Stimulated activated CD4-positive, alpha-beta T cell treated with anti-CD3 and anti-CD28 coated beads, Interleukin-2, amount 100 ng/mL, for 24 hours (primary cell): ENCODE measurements around the gene RTN4R.

Experiments used
- DNase-seq, 2 donors: peaks; one replicate each; pipeline ENCODE4 v3.0.0-alpha.2; 2020

RTN4R gene

DNA sequence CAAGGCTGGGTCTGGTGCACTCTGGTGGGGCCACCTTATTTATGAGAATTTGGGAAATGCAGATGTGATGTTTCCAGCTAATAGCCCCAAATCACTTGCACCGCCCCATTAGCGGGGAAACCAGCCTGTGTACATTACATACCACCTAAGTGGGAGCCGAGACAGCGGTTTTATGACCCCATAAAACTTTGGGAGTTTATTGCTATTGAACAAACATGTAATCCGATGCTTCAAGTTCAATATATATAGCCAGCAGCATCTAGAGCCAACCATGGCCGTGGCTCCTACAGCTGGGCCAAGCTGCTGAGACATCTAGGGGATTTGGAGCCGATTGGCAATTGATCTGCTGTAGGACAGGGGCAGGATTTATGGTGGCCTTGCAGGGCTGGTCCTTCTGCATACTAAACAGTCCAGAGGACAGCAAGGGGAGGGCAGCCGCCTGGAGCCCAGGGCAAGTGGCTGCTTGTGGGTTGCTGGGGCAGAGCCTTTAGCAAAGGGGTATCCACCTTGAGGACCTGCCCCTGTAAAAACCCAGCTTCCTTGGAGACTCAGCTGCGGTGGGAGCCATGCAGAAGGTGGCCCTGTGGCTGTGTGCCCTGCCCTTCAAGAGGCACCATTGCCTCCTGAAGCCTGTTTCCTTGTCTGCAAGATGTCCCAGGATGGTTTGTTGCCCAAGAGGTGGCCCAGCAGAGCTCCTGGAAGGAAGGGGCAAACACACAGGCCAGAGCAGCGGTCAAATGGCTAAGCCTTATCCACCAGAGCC lies 69.4 kb downstream of the RTN4R start:
- DNase-seq: no peak

DNA sequence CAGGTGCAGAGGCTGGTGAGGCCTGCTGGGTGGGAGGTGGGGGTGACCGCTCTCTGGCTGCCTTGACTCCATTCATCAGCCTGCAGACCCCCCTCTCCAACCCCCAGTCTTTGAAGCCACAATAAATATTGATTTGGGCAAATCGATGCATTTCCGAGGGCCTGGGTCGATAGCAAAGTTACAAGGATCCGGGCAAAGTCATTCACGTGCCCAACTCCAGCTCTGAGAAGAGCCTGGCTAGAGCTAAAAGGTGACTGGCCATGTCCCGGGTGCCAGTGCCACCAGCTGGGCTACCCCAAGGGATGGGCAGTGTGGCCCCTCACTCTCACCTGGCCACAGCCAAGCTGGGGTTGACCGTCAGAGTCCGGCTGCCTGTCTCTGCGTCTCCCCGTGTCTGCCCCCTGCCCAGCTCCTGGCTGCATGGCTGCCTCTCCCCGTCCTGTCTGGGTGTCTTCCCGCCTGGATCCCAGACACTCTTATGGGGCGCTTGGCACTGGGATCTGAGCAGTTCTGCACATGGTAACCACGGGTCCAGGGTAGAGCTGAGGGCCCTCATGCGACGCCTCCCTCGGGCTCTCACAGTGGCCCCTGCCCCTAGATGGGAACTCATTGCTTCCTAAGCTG lies 70.6 kb downstream of the RTN4R start:
- DNase-seq: no peak

DNA sequence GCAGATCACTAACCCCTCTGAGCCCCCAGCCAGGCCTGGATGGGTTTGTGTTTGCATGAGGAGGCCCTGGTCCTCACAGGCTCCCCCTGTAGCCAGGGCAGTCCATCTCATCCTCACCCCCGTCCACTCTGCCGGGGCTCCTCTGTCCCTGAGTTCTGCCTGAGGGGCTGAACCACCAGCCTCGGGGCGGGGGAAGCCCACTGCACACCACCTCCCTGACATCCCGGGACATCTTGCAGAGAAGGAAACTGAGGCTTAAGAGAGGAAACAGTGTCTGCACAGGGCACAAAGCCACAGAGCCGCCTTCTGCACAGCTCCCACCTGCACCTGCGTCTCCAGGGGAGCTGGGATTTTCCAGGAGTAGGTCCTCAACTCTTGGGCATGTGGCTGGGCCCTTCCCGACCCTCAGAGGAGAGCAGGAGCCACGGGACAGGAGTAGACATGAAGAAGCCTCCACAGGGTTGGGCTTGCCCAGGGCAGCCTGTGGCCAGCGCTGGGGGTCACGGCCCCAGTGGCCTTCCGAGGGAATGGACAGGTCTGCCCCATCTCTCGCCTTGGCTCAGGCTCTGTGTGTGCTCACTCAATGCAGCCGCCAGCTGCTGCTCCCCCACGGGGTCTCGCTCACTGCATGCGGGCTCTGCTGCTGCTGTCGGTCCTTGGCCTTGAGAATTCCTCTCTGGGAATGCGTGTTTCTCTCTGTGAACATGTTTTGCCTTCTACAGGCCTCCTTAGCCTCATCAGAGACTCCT lies 71.8 kb downstream of the RTN4R start:
- no peak for DNase-seq

DNA sequence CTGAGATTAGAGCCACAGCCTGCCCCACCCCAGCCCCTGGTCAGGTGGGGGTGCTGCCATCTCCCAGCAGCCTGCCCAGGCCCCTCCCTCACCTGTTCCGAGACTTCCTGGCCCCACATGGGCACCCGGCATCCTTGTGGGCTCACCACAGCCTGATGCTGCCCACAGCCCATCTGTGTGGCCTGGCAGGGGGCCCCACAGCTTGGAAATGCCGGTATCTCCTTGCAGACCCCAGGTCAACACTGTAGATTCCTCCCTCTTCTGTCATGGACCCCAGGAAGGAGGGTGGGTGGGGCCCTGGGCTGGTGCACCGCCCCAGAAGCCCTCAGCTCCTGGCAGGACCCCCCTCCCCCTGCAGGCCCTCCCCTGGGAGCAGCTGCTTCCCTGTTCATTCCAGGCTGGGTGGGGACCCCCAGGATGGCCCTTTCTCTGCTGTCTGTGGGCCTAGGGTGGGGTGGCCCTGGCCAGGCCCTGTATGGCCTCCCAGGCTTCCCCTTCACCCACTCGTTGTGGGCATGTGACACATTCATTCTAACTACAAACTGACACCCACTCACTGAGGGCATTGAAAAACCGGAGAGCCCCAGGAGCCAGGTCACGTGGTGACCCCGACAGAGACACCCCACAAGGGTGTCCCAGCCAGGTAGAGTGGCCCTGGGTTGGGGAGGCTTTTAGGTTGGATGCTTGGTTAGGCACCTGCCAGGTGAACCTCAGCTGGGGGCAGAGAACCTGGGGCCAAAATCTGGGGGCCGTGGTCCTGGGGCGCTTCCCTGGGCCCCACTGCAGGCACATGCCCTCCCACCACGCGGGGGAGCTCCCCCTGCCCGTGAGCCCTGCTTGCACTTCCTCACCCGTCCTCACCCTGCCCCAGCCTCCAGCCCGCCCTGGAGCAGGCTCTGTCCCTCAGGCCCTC lies 73.2 kb downstream of the RTN4R start:
- DNase-seq: no peak

DNA sequence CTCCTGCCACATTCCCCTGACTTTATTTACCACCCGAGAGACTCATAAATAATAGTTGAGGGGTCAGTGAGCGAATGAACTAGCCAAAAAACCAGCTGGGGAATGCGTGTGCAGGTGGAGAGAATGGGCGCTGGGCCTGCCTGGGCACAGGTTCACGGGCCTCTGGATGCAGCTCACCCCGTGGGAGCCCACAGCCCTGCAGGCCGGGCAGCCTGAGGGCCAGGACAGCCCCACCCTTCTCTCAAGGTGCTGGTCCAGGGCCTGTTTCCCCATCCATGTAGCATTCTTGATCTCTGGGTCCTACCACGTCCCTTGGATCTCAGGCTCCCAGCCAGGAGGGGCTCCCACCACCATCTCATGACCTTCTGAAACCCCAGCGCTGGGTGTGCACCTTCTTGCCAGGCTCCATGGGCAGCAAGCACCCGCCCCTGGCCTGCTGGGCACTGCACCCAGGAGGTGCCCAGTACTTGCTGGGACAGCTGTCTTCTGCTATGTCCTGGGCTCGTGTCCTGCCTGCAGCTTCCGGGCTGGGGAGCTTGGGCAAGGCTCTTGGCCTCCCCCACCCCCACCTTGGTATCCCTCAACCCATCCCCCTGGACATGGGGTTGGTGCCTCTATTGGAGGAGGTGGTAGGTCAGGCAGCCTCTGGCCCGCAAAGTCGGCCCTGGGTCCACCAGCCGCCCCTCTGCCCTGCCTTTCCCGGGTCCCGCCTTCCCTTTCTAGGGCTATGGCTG lies 74.2 kb downstream of the RTN4R start:
- no peak for DNase-seq

DNA sequence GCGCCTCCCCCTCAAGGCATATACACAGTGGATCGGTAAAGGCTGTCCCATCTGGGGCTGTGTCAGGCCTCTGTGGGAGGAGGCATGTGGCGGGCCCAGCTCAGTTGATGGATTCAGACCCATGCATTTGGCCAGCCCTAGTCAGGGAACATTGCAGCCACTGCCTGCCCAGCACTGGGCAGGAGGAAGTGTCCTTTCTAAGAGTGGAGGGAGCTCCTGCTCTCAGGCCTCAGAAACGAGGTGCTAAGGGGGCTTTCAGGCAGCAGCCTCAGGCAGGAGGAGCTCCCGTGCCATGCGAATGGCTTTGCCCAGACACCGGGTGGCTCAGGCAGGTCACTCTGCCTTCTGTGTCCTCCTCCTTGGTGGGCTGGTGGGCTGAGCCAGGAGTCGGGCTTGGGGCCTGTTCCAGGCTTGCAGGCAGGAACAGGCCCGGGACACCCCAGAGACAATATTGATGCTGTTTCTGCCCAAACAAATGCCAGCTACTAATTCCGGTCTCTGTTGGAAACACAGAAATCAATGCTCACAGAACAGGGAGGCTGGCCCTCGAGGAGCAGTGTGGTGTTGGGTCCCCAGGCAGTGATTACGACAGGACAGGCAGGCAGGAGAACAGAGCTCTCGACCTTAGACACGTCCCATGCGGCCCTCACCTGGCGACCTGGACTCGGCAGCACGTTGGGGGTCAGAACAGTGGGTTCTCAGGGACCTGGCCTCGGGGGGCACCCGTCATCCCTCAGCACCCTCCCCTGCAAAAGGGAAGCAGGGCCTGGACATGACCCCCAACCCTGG lies 75.0 kb downstream of the RTN4R start:
- DNase-seq: no peak

DNA sequence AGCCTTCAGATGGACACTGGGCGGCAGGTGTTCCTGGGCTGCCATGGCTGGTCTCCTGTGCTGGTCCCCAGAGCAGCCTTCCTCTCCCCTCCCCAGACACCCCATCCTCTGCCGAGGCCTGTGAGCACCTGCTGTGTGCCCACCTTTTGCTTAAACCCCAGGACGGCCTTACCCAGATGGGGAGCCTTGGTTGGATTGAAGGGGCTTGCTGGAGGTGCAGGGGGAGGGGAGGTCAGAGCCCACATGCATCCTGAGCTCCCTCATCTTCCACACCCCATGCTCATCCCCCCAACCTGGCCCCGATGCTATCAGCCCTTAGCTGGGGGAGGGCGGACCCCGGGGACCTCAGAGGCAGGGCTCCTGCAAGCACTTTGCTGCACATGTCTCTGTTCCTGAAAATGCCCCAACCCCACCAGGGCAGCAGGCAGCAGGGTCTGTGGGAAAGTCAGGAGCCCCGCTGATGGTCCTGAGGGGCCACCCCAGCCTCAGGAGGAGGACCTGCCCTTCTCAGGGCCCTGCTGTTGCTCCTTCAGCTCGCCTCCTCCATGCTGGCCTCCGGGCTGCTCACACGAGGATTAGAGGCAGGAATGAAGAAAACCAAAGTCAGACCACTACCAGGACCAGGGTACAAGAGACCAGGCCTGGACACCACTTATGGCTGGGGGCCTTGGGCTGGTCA lies 75.7 kb downstream of the RTN4R start:
- no peak for DNase-seq

DNA sequence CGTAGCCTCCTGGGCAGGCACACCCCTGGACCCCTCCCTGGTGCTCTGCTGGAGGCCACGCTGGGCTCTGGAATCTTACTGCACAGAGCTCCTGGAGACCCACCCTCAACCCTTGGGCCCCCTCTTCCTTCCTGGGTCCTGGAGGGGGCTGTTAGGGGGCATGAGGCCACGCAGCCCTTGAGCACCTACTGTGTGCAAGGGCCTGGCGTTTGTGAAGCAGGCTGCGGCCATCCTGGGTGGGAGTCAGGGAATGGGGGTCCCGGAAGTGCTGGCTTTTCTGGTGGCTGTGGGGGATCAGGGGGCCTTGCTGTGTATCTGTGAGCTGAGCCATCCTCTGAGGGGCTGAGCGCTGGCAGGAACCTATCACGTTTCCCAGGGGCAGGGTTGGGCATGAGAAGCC lies 76.3 kb downstream of the RTN4R start:
- no peak for DNase-seq
